ENCODE measurements around the gene KBTBD7.

- 0 out of 2 replicates have a peak, but pooled peaks have one; percentile 48 for TF ChIP-seq TAF1 (IDR thresholded peaks at IDR 0.05; ENCODE audit: borderline replicate concordance, low read depth, low read length)
- no peak for TF ChIP-seq FOXM1 (IDR thresholded peaks at IDR 0.05; ENCODE audit: low read depth)
- no peak for TF ChIP-seq IRF3 (IDR thresholded peaks at IDR 0.05; ENCODE audit: low read depth, low read length)
- TF ChIP-seq EP300 (IDR thresholded peaks at IDR 0.05; ENCODE audit: borderline replicate concordance in 1 of 2, low read depth in 1 of 2, low read length in 1 of 2): peak in 1 of 2 experiments; percentile 42; a peak in 1 of 4 replicates
These were observed at the start of gene KBTBD7 for GRCh38 chr13:41193919-41194824.
